Ovary (tissue), 3 donors: Measurements from ENCODE around the gene SLC6A2.

Experiments
- CTCF ChIP-seq, 3 donors: fragments of 450-650 bp in 2 of 3; fragments of 200-600 bp in 1 of 3; IDR thresholded peaks; one replicate each; pipeline versions ENCODE4 v1.5.1 to v1.8.0; 2016 to 2022; ENCODE audit warnings: antibody characterized with exemption in 3 of 3, mild to moderate bottlenecking in 1 of 3
- POLR2A ChIP-seq: fragments of 450-650 bp; IDR thresholded peaks from one replicate; pipeline ENCODE4 v1.6.1; 2017; ENCODE audit warnings: antibody characterized with exemption, mild to moderate bottlenecking, moderate library complexity
- donor health status: DM: no; HTN: no; CAD: no.

- TF ChIP-seq CTCF (IDR thresholded peaks at IDR 0.05) (no peak), POLR2A (no peak)
These were observed 82.2 kb downstream of the SLC6A2 start for GRCh38 chr16:55737966-55738365.
